Kidney tubule cell (primary cell): Measurements from ENCODE around the gene NUBPL.
"Not testable (repeated sequence)": the region's sequence is repeated elsewhere in the genome, so short reads cannot be mapped to it uniquely, and the experiment has no call there.

Experiments used
- DNase-seq: peaks from one replicate; pipeline ENCODE4 v3.0.0-alpha.2; 2018; ENCODE audit warnings: low spot score

The NUBPL gene

GRCh38 chr14:31880935-31881334 lies 319.7 kb downstream of the NUBPL start:
- peak; percentile 96 for DNase-seq

- DNase-seq: peak; percentile 54
Observed at GRCh38 chr14:31881531-31882310, 320.5 kb downstream of the NUBPL start.

DNA sequence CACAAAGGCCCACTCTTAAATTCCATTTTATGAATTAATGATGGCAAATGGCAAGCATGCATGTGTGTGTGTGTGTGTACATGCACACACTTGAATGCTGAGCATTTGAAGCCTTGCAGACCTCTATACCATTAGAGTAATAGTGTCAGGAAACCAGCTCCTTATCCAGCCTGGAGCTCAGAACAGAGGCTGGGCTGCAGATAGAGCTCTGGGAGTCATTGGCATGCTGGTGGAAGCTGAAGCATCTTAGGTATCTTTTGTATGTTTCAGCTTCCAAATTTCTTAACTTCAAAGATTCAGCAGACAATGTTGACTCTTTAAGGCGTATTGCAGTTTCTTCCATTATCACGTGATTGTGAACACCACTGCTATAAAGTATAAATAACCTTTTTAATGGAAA lies 323.0 kb downstream of the NUBPL start:
- DNase-seq: no peak

DNA sequence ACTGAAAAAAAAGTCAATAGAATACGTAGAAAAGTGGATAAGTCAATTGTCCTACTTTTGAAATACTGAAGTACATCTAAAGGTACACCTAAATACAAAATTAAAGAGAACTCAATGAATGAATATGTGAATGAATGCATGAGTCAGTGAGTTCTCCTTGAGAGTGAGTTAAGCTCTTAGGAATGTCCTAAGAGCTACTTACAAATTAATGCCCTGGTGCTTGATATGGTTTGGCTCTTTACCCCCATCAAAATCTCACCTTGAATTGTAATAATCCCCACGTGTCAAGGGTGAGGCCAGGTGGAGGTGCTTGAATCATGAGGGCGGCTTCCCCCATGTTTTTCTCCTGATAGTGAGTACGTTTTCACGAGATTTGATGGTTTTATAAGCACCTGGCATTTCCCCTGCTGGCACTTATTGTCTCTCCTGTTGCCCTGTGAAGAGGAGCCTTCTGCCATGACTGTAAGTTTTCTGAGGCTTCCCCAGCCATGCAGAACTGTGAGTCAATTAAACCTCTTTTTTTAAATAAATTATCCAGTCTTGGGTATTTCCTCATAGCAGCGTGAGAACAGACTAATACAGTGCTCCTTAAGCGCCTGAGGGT lies 323.7 kb downstream of the NUBPL start:
- DNase-seq: peak; percentile 84

- DNase-seq: no peak
Observed at GRCh38 chr14:31886156-31886835, 325.1 kb downstream of the NUBPL start.

- no peak for DNase-seq
Observed at GRCh38 chr14:31887929-31888580, 326.9 kb downstream of the NUBPL start.

- no peak for DNase-seq
Observed at GRCh38 chr14:31889297-31889696, 328.1 kb downstream of the NUBPL start.

GRCh38 chr14:31890202-31890601 lies 329.0 kb downstream of the NUBPL start:
- not testable (repeated sequence) for DNase-seq

DNA sequence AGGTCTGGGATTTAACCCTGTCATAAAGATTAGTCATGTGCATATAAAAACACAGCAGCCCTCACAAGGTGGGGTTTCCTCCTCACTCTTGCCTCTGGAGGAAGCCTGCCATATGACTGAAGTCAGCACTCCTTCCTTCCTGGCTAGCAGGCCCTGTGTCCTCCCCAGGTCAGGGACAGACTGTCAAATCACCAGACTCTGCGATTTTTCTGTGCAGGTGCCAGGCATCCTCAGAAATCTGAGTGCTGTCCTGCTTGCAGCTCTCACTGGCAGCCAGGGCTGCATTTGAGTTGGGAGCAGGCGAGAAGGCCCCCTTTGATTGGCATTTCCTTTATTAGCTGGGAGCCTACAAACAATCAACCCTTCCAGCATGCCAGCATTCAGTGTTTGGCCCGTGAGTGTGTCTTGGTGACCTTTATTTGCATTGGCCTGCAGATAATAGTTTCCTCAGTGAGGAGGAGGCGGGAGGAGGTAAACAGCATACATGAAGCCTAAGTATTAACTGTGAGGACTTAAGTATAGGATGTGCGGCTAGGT lies 332.1 kb downstream of the NUBPL start:
- peak; percentile 59 for DNase-seq

DNA sequence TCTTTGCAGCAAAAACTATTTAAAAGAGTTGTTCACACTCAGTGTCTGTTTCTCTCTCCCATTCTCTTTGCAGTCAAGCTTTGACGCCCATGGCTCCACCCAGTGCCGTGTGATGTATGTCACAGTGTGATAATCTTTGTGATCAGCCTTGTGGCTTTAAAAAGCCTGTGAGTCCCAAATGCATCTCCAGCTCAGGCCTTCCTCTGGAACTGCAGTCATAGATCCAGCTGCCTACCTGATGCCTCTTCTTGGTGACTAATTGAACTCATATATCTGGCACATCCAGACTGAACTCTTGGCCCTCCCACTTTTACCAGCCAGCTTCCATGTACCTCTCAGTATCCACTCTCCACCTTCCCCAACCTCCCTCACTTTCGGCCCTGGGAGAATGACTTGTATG lies 333.1 kb downstream of the NUBPL start:
- peak; percentile 23 for DNase-seq

GRCh38 chr14:31895206-31895605 lies 334.0 kb downstream of the NUBPL start:
- peak; percentile 29 for DNase-seq

GRCh38 chr14:31895646-31896045 lies 334.4 kb downstream of the NUBPL start:
- DNase-seq: no peak

GRCh38 chr14:31897581-31898186 lies 336.5 kb downstream of the NUBPL start:
- DNase-seq: no peak

- peak; percentile 8 for DNase-seq
Observed at GRCh38 chr14:31898838-31899528, 337.8 kb downstream of the NUBPL start.

DNA sequence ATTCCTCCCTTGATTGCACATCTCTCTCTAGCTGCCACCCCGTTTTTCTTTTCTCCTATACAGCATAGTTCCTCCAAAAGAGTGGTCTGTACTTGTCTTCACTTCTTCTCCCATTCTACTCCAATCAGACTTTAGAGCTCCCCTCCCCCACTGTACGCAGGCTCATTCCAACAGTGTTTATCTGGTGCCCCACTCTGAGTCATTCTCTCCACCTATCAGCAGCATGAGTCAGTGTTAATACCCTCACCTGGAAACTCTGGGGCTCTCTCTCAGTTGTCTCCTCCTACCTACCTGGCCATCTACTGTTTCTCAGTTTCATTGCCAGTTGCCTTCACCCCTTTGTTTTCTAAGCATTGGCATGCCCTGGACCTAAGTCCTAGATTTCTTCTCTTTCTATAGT lies 340.8 kb downstream of the NUBPL start:
- peak; percentile 75 for DNase-seq

DNA sequence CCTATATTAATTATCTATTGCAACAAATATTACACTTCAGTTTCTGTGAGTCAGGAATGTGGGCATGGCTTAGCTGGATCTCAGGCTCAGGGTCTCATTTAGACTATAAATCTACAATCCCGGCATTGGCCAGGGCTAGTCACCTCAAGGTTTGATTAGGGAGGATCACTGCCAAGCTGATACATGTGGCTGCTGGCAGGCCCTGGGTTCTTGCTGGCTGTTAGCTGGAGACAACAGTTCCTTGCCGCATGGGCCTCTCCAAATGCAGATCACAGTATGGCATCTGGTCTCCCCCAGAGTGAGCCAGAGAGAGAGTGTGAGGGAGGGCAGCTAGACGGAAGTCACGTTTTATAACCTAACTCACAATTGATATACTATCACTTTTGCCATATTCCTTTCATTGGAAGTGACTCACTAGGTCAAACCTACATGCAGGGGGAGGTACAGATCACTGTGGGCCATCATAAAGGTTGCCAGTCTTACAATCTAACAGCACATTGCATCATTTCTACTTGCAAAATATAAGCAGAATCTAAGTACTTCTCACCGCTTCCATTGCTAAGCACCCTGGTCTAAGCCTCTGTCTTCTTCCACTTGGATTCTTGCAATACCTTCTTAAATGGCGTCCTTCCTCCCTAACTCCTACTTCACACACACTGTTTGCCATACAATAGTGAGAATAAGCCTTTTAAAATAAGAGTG lies 341.9 kb downstream of the NUBPL start:
- DNase-seq: no peak

- no peak for DNase-seq
Observed at GRCh38 chr14:31909977-31910376, 348.8 kb downstream of the NUBPL start.
